GM12878 (cell line): ENCODE results near the gene POU6F2.

Experiments used
- CBX5 ChIP-seq: sonication (generic); IDR thresholded peaks from 2 replicates; pipeline ENCODE4 v1.6.1; 2016; ENCODE audit warnings: low read depth, moderate library complexity, mild to moderate bottlenecking, inconsistent platforms
- CEBPB ChIP-seq, 2 experiments: fragments of 150-350 bp in 1 of 2; IDR thresholded peaks; 2 replicates each; pipeline ENCODE4 v1.6.1; 2012 to 2014; ENCODE audit warnings: low read depth in 2 of 2, low read length in 2 of 2, borderline replicate concordance in 1 of 2, inconsistent platforms in 1 of 2
- EED ChIP-seq: sonication (generic); IDR thresholded peaks from 2 replicates; pipeline ENCODE4 v1.6.1; 2016; ENCODE audit warnings: antibody characterized with exemption, low read depth
- GABPA ChIP-seq: IDR thresholded peaks from 2 replicates; pipeline ENCODE4 v1.6.1; 2014; ENCODE audit warnings: antibody characterized with exemption, low read depth, mild to moderate bottlenecking, inconsistent platforms
- NR2F1 ChIP-seq: fragments of 450-650 bp; conservative IDR thresholded peaks from 2 replicates; pipeline ENCODE4 v1.6.1; 2017; ENCODE audit warnings: mild to moderate bottlenecking
- POU2F2 ChIP-seq: IDR thresholded peaks from 3 replicates; pipeline ENCODE4 v1.6.1; 2011; ENCODE audit warnings: low read depth, mild to moderate bottlenecking, low read length, borderline replicate concordance
- TCF12 ChIP-seq: IDR thresholded peaks from 2 replicates; pipeline ENCODE4 v1.6.1; 2011; ENCODE audit warnings: low read depth, mild to moderate bottlenecking, low read length
- ZNF384 ChIP-seq: IDR thresholded peaks from 2 replicates; pipeline ENCODE4 v1.6.1; 2012; ENCODE audit warnings: low read depth, mild to moderate bottlenecking, low read length, improper control_type of control experiment, borderline replicate concordance
- TF ChIP-seq, protein P1 (sequence below), 3 experiments: IDR thresholded peaks in 2 of 3; conservative IDR thresholded peaks in 1 of 3; 2 replicates each; pipeline ENCODE4 v1.5.1; 2011; ENCODE audit warnings: low read depth in 3 of 3, low read length in 3 of 3, mild to moderate bottlenecking in 3 of 3, control low read depth in 2 of 3, moderate library complexity in 2 of 3, inconsistent platforms in 1 of 3, mixed read lengths in 1 of 3; ENCODE audit not compliant: control insufficient read depth in 2 of 3, insufficient read depth in 1 of 3; ENCODE audit errors: extremely low read depth in 1 of 3
- TF ChIP-seq, protein P2 (sequence below): IDR thresholded peaks from 2 replicates; pipeline ENCODE4 v1.6.1; 2012; ENCODE audit warnings: low read depth, low read length, improper control_type of control experiment

DNA sequence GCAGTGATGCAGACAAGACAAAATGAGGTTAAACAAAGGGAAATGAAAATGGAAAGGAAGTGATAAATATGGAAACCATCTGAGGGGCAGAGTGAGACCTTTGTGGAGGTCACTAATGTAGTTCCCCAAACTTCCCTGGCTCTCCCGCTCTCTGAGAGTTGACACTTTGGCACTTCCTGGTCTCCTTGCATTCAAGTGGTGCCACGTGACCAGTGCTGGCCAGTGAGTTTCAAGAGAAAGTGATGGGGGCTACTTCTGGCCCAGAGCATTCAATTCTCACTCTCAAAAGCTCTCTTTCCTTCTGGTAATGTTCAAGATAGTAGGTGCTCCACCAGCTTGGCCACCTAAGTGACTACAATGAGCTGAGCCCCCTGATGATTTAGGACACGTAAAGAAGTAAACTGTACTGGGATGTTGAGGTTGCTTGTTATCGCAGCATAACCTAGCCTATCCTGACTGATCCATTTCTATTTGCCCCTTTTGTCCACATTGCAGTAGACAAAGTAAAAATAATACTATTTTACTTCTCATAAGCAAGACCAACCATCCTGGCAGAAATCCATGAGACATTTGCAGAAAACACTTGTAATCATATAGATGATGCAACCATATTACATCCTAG is 346.5 kb downstream of the POU6F2 start:
- TF ChIP-seq, protein P1, sequence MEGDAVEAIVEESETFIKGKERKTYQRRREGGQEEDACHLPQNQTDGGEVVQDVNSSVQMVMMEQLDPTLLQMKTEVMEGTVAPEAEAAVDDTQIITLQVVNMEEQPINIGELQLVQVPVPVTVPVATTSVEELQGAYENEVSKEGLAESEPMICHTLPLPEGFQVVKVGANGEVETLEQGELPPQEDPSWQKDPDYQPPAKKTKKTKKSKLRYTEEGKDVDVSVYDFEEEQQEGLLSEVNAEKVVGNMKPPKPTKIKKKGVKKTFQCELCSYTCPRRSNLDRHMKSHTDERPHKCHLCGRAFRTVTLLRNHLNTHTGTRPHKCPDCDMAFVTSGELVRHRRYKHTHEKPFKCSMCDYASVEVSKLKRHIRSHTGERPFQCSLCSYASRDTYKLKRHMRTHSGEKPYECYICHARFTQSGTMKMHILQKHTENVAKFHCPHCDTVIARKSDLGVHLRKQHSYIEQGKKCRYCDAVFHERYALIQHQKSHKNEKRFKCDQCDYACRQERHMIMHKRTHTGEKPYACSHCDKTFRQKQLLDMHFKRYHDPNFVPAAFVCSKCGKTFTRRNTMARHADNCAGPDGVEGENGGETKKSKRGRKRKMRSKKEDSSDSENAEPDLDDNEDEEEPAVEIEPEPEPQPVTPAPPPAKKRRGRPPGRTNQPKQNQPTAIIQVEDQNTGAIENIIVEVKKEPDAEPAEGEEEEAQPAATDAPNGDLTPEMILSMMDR (IDR thresholded peaks at IDR 0.05 in 2 of 3, conservative IDR thresholded peaks at IDR 0.05 in 1 of 3; ENCODE audit: control insufficient read depth in 2 of 3, extremely low read depth in 1 of 3, insufficient read depth in 1 of 3, low read depth in 3 of 3, low read length in 3 of 3), result no peak
- TF ChIP-seq NR2F1 (no peak), POU2F2 (no peak), CEBPB (IDR thresholded peaks at IDR 0.05; ENCODE audit: borderline replicate concordance in 1 of 2, low read depth in 2 of 2, low read length in 2 of 2) (no peak), TCF12 (no peak), ZNF384 (no peak), GABPA (no peak), EED (no peak), CBX5 (no peak)
- TF ChIP-seq, protein P2, sequence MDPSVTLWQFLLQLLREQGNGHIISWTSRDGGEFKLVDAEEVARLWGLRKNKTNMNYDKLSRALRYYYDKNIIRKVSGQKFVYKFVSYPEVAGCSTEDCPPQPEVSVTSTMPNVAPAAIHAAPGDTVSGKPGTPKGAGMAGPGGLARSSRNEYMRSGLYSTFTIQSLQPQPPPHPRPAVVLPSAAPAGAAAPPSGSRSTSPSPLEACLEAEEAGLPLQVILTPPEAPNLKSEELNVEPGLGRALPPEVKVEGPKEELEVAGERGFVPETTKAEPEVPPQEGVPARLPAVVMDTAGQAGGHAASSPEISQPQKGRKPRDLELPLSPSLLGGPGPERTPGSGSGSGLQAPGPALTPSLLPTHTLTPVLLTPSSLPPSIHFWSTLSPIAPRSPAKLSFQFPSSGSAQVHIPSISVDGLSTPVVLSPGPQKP, result no peak
